Retina (tissue), 1 donor: Measurements from ENCODE around the gene CMIP.

Experiments
- DNase-seq: peaks from one replicate; pipeline ENCODE4 v3.0.0-alpha.2; 2016

Gene CMIP

DNA sequence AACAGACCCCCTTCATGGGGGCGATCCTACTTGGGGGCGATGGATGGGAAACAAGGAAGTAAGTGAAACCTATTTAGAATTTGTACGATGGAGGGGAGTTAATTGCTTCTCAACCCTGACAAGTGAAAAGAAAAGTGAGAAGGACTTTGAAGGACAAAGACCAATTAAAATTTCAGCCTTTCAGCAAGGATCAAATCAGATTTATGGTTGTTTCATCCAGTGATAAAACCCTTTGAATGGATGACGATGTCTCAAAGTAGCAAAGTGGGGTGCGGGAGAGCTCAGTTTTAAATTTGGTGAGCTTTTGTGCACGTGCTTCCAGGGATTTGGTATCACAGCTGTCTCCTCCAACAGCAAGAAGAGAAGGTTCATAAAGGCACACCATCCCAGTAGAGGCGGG lies 51.7 kb downstream of the CMIP start:
- DNase-seq = peak; percentile 32

DNA sequence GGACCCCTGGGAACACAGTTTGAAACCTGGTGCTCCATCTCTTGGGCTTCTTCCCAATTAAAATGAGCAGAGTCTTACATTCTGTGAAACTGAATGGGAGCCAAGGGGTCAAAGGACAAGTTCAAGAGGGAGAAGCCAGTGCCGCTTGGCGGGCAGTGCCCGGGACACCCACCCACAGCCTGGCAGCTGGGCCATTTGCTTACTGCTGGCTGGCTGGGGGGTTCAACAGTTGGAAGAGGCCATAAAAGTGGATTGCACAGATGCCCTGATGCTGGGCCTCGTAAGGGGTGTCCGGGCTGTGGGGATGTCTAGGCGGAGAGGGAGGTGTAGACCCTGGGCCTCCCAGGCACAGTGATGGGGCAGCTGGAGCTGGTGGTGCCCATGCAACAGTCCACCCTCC lies 52.1 kb downstream of the CMIP start:
- no peak for DNase-seq

GRCh38 chr16:81497690-81498089 lies 53.1 kb downstream of the CMIP start:
- no peak for DNase-seq

DNA sequence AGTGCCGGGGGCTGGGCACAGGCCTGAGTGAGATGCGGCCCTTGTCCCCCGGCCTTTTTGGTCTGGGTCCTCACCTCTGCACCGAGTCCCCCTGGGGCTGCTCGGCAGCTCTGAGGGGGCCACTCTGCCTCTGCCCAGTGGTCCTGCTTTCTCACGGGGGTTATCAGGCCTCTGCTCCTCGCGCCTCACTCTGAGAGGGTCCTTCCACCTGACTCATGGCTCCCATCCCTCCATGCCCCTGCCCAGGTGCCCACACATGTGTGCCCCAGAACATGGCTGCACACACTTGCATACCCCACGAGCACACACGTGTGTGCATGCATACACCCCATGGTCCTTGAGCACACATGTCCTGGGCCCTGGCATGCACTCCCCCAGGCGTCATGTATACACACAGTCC lies 53.7 kb downstream of the CMIP start:
- DNase-seq = no peak

DNA sequence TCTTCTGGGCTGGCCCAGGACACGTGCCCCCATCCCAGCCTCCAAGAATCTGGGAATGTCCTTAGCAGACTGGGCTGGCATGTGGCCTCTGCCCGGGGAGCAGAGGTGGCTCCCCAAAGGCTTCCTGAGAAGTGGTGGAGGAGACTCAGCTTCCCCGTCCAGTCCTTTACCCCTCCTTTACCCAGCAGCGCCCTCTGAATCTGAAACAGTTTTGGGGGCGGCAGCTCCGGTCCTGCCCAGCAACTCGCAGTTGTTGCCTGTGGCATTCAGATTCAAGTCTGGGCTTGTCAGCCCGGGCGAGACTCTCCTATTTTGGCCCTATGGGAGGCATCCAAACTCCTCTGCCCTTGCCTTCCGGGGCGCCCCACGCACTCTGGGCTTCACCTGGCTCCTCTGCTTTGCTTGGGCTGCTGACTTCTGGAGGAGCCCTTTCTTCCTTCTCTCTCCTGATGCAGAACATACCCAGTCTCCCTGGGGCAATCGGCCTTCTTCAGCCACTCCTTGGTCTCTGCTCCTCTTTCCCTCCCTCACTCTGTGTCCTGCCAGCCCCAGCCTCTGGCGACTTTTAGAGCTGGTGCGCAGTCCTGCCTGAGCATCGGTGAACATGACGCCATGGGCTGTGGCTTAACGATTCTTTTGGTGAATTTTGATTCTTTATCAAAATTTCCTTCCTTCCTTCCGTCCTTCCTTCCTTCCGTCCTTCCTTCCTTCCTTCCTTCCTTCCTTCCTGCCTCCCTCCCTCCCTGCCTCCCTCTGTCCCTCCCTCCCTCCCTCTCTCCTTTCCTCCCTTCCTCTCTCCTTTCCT lies 55.2 kb downstream of the CMIP start:
- no peak for DNase-seq

- DNase-seq = no peak
These were observed 56.4 kb downstream of the CMIP start for GRCh38 chr16:81500833-81501521.

DNA sequence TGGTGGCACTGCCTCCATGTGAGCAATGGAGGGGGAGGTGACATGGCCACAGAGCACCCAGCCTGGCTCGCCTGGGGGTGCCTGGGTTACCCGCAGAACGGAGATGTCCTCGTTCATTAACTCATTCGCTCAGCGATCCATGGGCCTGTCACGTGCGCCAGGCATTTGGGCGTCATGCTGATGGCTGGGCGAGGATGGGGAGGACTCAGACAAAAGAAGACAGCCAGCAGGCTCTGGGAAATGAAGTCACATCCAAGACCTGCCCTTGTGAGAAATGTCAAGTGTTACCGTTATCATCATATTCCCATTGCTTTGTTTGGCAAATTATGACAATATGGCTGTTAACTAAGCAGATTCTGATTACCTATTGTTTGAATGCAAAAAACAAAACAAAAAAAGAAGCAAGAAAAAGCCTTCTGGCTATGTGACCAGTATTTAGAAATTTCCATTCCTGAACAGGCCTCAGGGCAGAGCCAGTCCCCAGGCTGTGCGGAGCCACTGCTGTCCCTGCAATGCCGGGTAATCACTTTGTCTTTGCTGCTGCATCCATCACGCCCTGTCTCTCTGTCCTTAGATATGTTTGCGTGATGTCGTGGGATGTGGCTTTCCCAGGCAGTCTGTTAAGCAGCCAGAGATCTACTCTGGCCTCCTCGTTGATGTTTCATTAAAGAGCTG lies 57.9 kb downstream of the CMIP start:
- DNase-seq = peak; percentile 83

- peak; percentile 28 for DNase-seq
These were observed 60.5 kb downstream of the CMIP start for GRCh38 chr16:81505011-81505661.

- DNase-seq = no peak
These were observed 64.8 kb downstream of the CMIP start for GRCh38 chr16:81509404-81509803.

- no peak for DNase-seq
These were observed 65.4 kb downstream of the CMIP start for GRCh38 chr16:81510016-81510415.

DNA sequence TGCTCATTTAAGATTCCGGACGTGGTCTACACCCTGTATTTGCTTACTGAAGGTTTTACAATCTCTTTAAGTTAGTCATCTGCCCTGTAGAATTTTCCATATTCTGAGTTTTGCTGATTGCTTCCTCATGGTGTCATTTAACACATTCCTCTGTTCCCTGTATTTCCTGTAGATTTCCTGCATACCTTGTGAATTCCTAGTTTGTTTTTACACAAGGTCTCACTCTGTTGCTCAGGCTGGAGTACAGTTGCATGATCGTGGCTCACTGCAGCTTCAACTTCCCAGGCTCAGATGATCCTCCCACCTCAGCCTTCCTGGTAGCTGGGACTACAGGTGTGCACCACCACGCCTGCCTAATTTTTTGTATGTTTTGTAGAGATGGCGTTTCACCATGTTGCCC lies 66.8 kb downstream of the CMIP start:
- no peak for DNase-seq

- DNase-seq = no peak
These were observed 68.8 kb downstream of the CMIP start for GRCh38 chr16:81513204-81514040.

- no peak for DNase-seq
These were observed 69.5 kb downstream of the CMIP start for GRCh38 chr16:81514041-81514559.

DNA sequence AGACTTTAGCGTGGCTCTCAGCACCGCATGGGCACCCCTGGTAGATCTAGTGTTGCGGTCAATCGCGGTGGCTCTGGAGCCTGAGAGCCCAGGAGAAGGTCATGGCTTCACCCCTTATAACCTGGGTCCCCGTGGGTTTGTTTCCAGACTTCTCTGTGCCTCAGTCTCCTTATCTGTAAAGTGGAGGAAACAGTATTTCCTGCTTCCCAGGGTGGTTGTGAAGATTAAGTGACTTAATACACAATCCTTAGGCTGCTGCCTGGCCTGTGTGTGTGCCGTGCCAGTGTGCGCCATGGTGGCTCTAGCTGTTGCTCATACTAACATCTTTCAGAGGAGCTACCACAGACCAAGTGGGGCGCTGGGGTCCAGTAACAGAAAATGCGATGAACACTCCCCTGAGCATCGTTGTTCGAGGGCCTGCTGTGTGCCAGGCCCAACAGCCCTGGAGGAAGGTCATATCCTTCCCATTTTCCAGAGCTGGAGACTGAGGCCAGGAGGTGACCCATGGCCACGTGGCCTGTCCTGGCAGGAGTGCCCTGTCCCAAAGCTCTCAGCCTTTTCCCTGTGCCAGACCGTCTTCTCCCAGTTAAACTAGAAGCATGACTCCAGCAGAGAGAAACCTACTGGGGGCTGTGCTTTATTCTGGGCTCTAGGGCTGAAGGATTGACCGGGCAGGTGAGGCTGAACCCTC lies 70.1 kb downstream of the CMIP start:
- no peak for DNase-seq

- peak; percentile 75 for DNase-seq
These were observed 70.7 kb downstream of the CMIP start for GRCh38 chr16:81515281-81515680.

GRCh38 chr16:81515721-81516120 lies 71.1 kb downstream of the CMIP start:
- no peak for DNase-seq

GRCh38 chr16:81516478-81517149 lies 72.0 kb downstream of the CMIP start:
- no peak for DNase-seq

DNA sequence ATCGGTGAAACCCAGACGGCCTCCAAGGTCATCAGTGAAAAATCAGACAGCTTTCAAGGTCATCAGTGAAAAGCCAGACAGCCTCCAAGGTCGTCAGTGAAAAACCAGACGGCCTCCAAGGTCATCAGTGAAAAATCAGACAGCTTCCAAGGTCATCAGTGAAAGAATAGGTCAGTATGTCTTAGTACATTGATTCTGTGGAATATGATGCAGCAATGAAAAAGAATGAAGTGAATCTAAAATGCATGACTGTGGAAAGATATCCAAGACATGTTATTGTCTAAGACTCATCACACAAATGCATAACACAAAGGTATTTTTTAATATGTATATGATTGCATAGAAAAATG lies 72.5 kb downstream of the CMIP start:
- no peak for DNase-seq

- DNase-seq = no peak
These were observed 73.2 kb downstream of the CMIP start for GRCh38 chr16:81517629-81518438.

DNA sequence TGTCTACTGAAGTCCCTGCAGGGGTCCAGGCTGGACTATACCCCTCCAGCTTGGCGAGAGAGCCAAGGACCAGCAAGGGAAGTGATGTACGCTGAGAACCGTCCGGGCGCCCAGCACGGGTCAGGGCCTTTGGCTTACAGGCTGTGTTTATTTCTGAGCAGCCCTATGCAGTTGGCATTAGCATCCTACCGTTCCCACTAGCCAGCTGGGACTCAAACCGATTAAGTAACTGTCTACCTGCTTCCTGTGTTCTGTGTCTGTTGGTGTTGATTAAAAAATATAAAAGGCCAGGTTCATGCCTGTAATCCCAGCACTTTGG lies 73.8 kb downstream of the CMIP start:
- no peak for DNase-seq
